ENCODE results near the gene ORAI2. TPM values are rescaled to one million over a fixed set of nuclear protein-coding genes. Genes with fewer than 3 reads are reported as not detected.

Gene ORAI2
- total RNA-seq, 1 experiment from 2014 or later, result 76.9 TPM

GRCh38 chr7:102425639-102426267 lies 7.6 kb upstream of the ORAI2 start:
- POLR2A ChIA-PET, result no interaction called here

DNA sequence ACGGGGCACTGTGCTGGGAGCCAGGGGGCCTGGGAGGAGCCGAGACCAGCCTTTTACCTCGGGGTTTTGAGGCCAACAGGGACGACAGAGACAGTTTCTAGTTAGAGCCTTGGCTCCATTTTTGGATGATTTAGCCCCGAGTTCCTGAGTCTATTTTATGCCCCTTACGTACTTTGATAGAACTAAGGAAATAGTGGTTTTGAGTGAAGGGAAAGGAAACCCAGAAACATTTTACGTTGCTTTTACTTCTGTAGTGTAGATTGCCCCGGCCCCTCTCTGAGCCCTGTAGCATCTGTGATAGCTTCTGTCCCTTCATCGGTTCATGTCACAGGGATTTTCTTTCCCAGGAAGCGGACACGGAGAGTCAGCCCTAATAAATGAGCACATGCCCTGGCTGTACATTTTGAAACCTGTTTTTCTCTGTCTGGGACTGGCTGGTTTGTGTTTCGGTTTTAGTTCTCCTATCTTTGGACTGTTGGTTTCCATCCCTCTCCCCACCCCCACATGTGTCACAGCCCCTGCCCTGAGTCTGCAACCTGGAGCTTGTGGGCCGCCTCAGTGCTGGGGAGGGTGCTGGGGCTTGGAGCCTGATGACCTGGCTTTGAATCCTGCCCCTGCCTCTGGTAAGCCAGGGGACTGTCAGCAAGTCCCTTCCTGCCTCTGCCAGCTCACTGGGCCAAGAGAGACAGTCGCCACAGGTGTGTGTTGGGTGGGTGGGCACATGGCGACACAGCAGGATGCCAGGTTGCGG lies 6.9 kb upstream of the ORAI2 start:
- intact Hi-C loops (cut with micrococcal nuclease; ENCODE audit: unreplicated experiment), result no loop called here
- BruUV-seq (replicated peaks), result no TSS peak
- CTCF ChIA-PET, result no interaction called here

More at GRCh38 chr7:102425639-102426267, 7.6 kb upstream of the ORAI2 start:
- Histone ChIP-seq H3K9me3 (ENCODE audit: control insufficient read depth, insufficient read depth, low read depth, low read length) (no peaks in the 10 kb centered on the region), H3K4me3 (ENCODE audit: low read depth in 2 of 2, low read length in 2 of 2) (no peak overlapping the region), H3K27me3 (ENCODE audit: control insufficient read depth, insufficient read depth, low read length) (no peaks in the 10 kb centered on the region), H3K36me3 (ENCODE audit: control insufficient read depth, insufficient read depth, low read length) (no peaks in the 10 kb centered on the region; the same call in 1 of the 2 replicates), H3K4me1 (ENCODE audit: control insufficient read depth, insufficient read depth, low read length) (peaks cover 3% of the 10 kb centered on the region), H3K27ac (ENCODE audit: low read length) (no peak overlapping the region)
- TF ChIP-seq CTCF (IDR thresholded peaks at IDR 0.05) (no peak), POLR2AphosphoS5 (IDR thresholded peaks at IDR 0.05; ENCODE audit: low read depth, low read length) (no peak), SIN3A (IDR thresholded peaks at IDR 0.05; ENCODE audit: borderline replicate concordance, insufficient read depth, low read depth, low read length) (no peak), TCF7L2 (IDR thresholded peaks at IDR 0.05; ENCODE audit: low read depth, low read length) (no peak)
- TF ChIP-seq, protein P1, sequence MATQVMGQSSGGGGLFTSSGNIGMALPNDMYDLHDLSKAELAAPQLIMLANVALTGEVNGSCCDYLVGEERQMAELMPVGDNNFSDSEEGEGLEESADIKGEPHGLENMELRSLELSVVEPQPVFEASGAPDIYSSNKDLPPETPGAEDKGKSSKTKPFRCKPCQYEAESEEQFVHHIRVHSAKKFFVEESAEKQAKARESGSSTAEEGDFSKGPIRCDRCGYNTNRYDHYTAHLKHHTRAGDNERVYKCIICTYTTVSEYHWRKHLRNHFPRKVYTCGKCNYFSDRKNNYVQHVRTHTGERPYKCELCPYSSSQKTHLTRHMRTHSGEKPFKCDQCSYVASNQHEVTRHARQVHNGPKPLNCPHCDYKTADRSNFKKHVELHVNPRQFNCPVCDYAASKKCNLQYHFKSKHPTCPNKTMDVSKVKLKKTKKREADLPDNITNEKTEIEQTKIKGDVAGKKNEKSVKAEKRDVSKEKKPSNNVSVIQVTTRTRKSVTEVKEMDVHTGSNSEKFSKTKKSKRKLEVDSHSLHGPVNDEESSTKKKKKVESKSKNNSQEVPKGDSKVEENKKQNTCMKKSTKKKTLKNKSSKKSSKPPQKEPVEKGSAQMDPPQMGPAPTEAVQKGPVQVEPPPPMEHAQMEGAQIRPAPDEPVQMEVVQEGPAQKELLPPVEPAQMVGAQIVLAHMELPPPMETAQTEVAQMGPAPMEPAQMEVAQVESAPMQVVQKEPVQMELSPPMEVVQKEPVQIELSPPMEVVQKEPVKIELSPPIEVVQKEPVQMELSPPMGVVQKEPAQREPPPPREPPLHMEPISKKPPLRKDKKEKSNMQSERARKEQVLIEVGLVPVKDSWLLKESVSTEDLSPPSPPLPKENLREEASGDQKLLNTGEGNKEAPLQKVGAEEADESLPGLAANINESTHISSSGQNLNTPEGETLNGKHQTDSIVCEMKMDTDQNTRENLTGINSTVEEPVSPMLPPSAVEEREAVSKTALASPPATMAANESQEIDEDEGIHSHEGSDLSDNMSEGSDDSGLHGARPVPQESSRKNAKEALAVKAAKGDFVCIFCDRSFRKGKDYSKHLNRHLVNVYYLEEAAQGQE (IDR thresholded peaks at IDR 0.05; ENCODE audit: insufficient read depth in 1 of 2, low read depth in 2 of 2, low read length in 1 of 2), result no peak
- CTCF ChIA-PET, result no interaction called here
- no peak for DNase-seq (ENCODE audit: low read depth, low spot score)
- TSS peak; percentile 72 for BruUV-seq (replicated peaks)
- peak; percentile 52 for ATAC-seq
- in situ Hi-C loops (cut with HindIII; ENCODE audit: low pct_unique_long_range_greater_than_20kb, low sequenced_read_pairs) (no loop called here), intact Hi-C loops (cut with micrococcal nuclease; ENCODE audit: unreplicated experiment) (no loop called here)

More for the DNA sequence above, 6.9 kb upstream of the ORAI2 start:
- Histone ChIP-seq H3K4me3 (ENCODE audit: low read depth in 2 of 2, low read length in 2 of 2) (no peak overlapping the region), H3K36me3 (ENCODE audit: control insufficient read depth, insufficient read depth, low read length) (no peaks in the 10 kb centered on the region; the same call in 1 of the 2 replicates), H3K4me1 (ENCODE audit: control insufficient read depth, insufficient read depth, low read length) (peaks cover 10% of the 10 kb centered on the region), H3K27ac (ENCODE audit: low read length) (no peak overlapping the region), H3K9me3 (ENCODE audit: control insufficient read depth, insufficient read depth, low read depth, low read length) (no peaks in the 10 kb centered on the region), H3K27me3 (ENCODE audit: control insufficient read depth, insufficient read depth, low read length) (no peaks in the 10 kb centered on the region)
- ATAC-seq, result no peak
- no peak for DNase-seq (ENCODE audit: low read depth, low spot score)
- in situ Hi-C loops (cut with HindIII; ENCODE audit: low pct_unique_long_range_greater_than_20kb, low sequenced_read_pairs), result no loop called here
- POLR2A ChIA-PET, result no interaction called here
- TF ChIP-seq CTCF (IDR thresholded peaks at IDR 0.05), result no peak
- TF ChIP-seq SIN3A (IDR thresholded peaks at IDR 0.05; ENCODE audit: borderline replicate concordance, insufficient read depth, low read depth, low read length), result no peak
- TF ChIP-seq, protein P1 (IDR thresholded peaks at IDR 0.05; ENCODE audit: insufficient read depth in 1 of 2, low read depth in 2 of 2, low read length in 1 of 2), result no peak
- no peak for TF ChIP-seq POLR2AphosphoS5 (IDR thresholded peaks at IDR 0.05; ENCODE audit: low read depth, low read length)
- TF ChIP-seq TCF7L2 (IDR thresholded peaks at IDR 0.05; ENCODE audit: low read depth, low read length), result no peak
